Liver (tissue), 9 donors: ENCODE data around the gene NTN3. TPM values are rescaled to one million over a fixed set of nuclear protein-coding genes. Genes with fewer than 3 reads are reported as not detected.

Experiments used
- DNase-seq: peaks from one replicate; pipeline ENCODE4 v3.0.0-alpha.2; 2017; ENCODE audit warnings: low spot score
- H3K27ac ChIP-seq, 2 donors: one replicate each; pipeline ENCODE4 v1.7.0; 2013; ENCODE audit warnings: inconsistent platforms in 2 of 2, low read length in 2 of 2, control low read depth in 1 of 2, low read depth in 1 of 2, mild to moderate bottlenecking in 1 of 2
- H3K27me3 ChIP-seq, 4 donors: one replicate each; pipeline versions ENCODE4 v1.6.1 to v1.7.0; 2013; ENCODE audit warnings: low read length in 3 of 4, inconsistent platforms in 1 of 4, mild to moderate bottlenecking in 1 of 4, moderate library complexity in 1 of 4; ENCODE audit not compliant: control insufficient read depth in 4 of 4, insufficient read depth in 4 of 4
- H3K36me3 ChIP-seq, 4 donors: one replicate each; pipeline versions ENCODE4 v1.6.1 to v1.7.0; 2013; ENCODE audit warnings: low read length in 3 of 4, mild to moderate bottlenecking in 3 of 4, low read depth in 1 of 4, moderate library complexity in 1 of 4; ENCODE audit not compliant: control insufficient read depth in 4 of 4, insufficient read depth in 3 of 4
- H3K4me1 ChIP-seq, 4 donors: one replicate each; pipeline versions ENCODE4 v1.6.1 to v1.7.0; 2013; ENCODE audit warnings: low read length in 3 of 4, mild to moderate bottlenecking in 3 of 4, moderate library complexity in 1 of 4; ENCODE audit not compliant: control insufficient read depth in 4 of 4, insufficient read depth in 4 of 4
- H3K4me3 ChIP-seq, 3 donors: one replicate each; pipeline versions ENCODE4 v1.6.1 to v1.7.0; 2013; ENCODE audit warnings: low read length in 3 of 3, control low read depth in 1 of 3, low read depth in 1 of 3, mild to moderate bottlenecking in 1 of 3
- H3K9ac ChIP-seq, 2 donors: one replicate each; pipeline ENCODE4 v1.7.0; 2013; ENCODE audit warnings: low read length in 2 of 2, mild to moderate bottlenecking in 2 of 2, moderate library complexity in 2 of 2, control low read depth in 1 of 2, low read depth in 1 of 2
- H3K9me3 ChIP-seq, 4 donors: one replicate each; pipeline versions ENCODE4 v1.6.1 to v1.7.0; 2013; ENCODE audit warnings: low read length in 3 of 4; ENCODE audit not compliant: control insufficient read depth in 4 of 4
- ATF3 ChIP-seq: IDR thresholded peaks from 2 replicates; pipeline ENCODE4 v1.6.1; 2016; ENCODE audit warnings: antibody characterized with exemption
- CTCF ChIP-seq: fragments of 150-350 bp; IDR thresholded peaks from 2 replicates; pipeline ENCODE4 v1.5.1; 2017; ENCODE audit warnings: improper control_type of control experiment, low read depth, low read length; ENCODE audit not compliant: missing input control
- EGR1 ChIP-seq, 2 donors: IDR thresholded peaks; 2 replicates each; pipeline ENCODE4 v1.6.1; 2016 to 2018; ENCODE audit warnings: antibody characterized with exemption in 2 of 2, low read depth in 2 of 2
- FOXA1 ChIP-seq: IDR thresholded peaks from 2 replicates; pipeline ENCODE4 v1.6.1; 2016; ENCODE audit warnings: antibody characterized with exemption
- FOXA2 ChIP-seq: IDR thresholded peaks from 2 replicates; pipeline ENCODE4 v1.6.1; 2016; ENCODE audit warnings: antibody characterized with exemption
- GABPA ChIP-seq, 2 donors: IDR thresholded peaks in 1 of 2; conservative IDR thresholded peaks in 1 of 2; 2 replicates each; pipeline ENCODE4 v1.6.1; 2016; ENCODE audit warnings: antibody characterized with exemption in 2 of 2, mild to moderate bottlenecking in 1 of 2, moderate library complexity in 1 of 2
- HNF4G ChIP-seq: IDR thresholded peaks from 2 replicates; pipeline ENCODE4 v1.6.1; 2016; ENCODE audit warnings: antibody characterized with exemption
- JUND ChIP-seq, 2 donors: IDR thresholded peaks; 2 replicates each; pipeline ENCODE4 v1.6.1; 2016; ENCODE audit warnings: antibody characterized with exemption in 2 of 2
- MAX ChIP-seq: IDR thresholded peaks from 2 replicates; pipeline ENCODE4 v1.6.1; 2016; ENCODE audit warnings: antibody characterized with exemption
- NR2F2 ChIP-seq: IDR thresholded peaks from 2 replicates; pipeline ENCODE4 v1.6.1; 2016; ENCODE audit warnings: antibody characterized with exemption
- RAD21 ChIP-seq, 2 donors: IDR thresholded peaks; 2 replicates each; pipeline ENCODE4 v1.6.1; 2016; ENCODE audit warnings: antibody characterized with exemption in 2 of 2, mild to moderate bottlenecking in 2 of 2
- REST ChIP-seq: IDR thresholded peaks from 2 replicates; pipeline ENCODE4 v1.6.1; 2016; ENCODE audit warnings: antibody characterized with exemption, mild to moderate bottlenecking
- RXRA ChIP-seq, 2 donors: IDR thresholded peaks; 2 replicates each; pipeline ENCODE4 v1.6.1; 2017 to 2018; ENCODE audit warnings: antibody characterized with exemption in 2 of 2, mild to moderate bottlenecking in 1 of 2
- SP1 ChIP-seq: IDR thresholded peaks from 2 replicates; pipeline ENCODE4 v1.6.1; 2018; ENCODE audit warnings: antibody characterized with exemption, mild to moderate bottlenecking
- TAF1 ChIP-seq: conservative IDR thresholded peaks from 2 replicates; pipeline ENCODE4 v1.6.1; 2016; ENCODE audit warnings: antibody characterized with exemption, mild to moderate bottlenecking
- YY1 ChIP-seq: IDR thresholded peaks from 2 replicates; pipeline ENCODE4 v1.6.1; 2016; ENCODE audit warnings: antibody characterized with exemption, mild to moderate bottlenecking
- ZBTB33 ChIP-seq: IDR thresholded peaks from 2 replicates; pipeline ENCODE4 v1.6.1; 2016; ENCODE audit warnings: antibody characterized with exemption
- WGBS: extraction: QIAGEN DNeasy Blood & Tissue Kit; methylation state at CpG from one replicate; pipeline ENCODE4 v1.1.7; 2013; 5-methylcytosine and 5-hydroxymethylcytosine counted together
- polyA plus RNA-seq, 2 donors: library from polyadenylated mRNA; stranded (reverse) in 1 of 2; unstranded in 1 of 2; fragments of 200-250 nt in 1 of 2; fragments of >200 nt in 1 of 2; fragmentation: Nextera tagmentation in 1 of 2; extraction: Ambion mirVana in 1 of 2; gene quantifications; one replicate each; pipeline versions ENCODE4 v1.2.1 to v1.2.3, GENCODE V29; 2013 to 2015
- total RNA-seq, 2 donors: library from RNA; depleted of rRNA; stranded (reverse); fragments of >200 nt; gene quantifications; one replicate each; pipeline ENCODE4 v1.2.3, GENCODE V29; 2014
- donor health status: healthy.
- donor health status: healthy.
- donor health status: healthy.
- donor health status: healthy.
- donor health status: healthy.

The NTN3 gene
- total and polyA plus RNA-seq, 4 donors = 0.19 to 2.3 (median 0.28) TPM; not detected in 1

- DNase-seq = no peak
- TF ChIP-seq CTCF (no peak), TAF1 (no peak), EGR1 (IDR thresholded peaks at IDR 0.05; ENCODE audit: low read depth in 2 of 2) (no peak), FOXA2 (no peak), RAD21 (IDR thresholded peaks at IDR 0.05) (no peak), ATF3 (no peak), FOXA1 (no peak)
- Histone ChIP-seq H3K27ac (no peak overlapping the region), H3K27me3 (no peaks in the 10 kb centered on the region), H3K4me3 (no peak overlapping the region), H3K9ac (no peak overlapping the region), H3K9me3 (no peaks in the 10 kb centered on the region), H3K4me1 (no peaks in the 10 kb centered on the region), H3K36me3 (no peaks in the 10 kb centered on the region)
- 96% methylated on average over 24 of the region's 24 CpGs for WGBS
These were observed 33.9 kb upstream of the NTN3 start for GRCh38 chr16:2437032-2437790.

GRCh38 chr16:2438121-2438520 lies 33.0 kb upstream of the NTN3 start:
- Histone ChIP-seq H3K9me3 (no peaks in the 10 kb centered on the region), H3K36me3 (no peaks in the 10 kb centered on the region), H3K9ac (no peak overlapping the region), H3K27ac (no peak overlapping the region), H3K4me3 (no peak overlapping the region), H3K27me3 (no peaks in the 10 kb centered on the region), H3K4me1 (no peaks in the 10 kb centered on the region)
- no peak for DNase-seq
- TF ChIP-seq MAX = no peak
- TF ChIP-seq EGR1 (IDR thresholded peaks at IDR 0.05; ENCODE audit: low read depth in 2 of 2) = no peak
- no peak for TF ChIP-seq FOXA1
- TF ChIP-seq FOXA2 = no peak
- no peak for TF ChIP-seq NR2F2
- TF ChIP-seq GABPA (IDR thresholded peaks at IDR 0.05 in 1 of 2, conservative IDR thresholded peaks at IDR 0.05 in 1 of 2) = no peak
- no peak for TF ChIP-seq SP1
- TF ChIP-seq TAF1 = no peak
- WGBS = 98% methylated on average over 14 of the region's 14 CpGs

GRCh38 chr16:2439598-2439997 lies 31.5 kb upstream of the NTN3 start:
- Histone ChIP-seq H3K27ac (no peak overlapping the region), H3K4me3 (no peak overlapping the region), H3K9me3 (no peaks in the 10 kb centered on the region), H3K9ac (no peak overlapping the region), H3K27me3 (no peaks in the 10 kb centered on the region), H3K4me1 (no peaks in the 10 kb centered on the region), H3K36me3 (no peaks in the 10 kb centered on the region)
- no peak for DNase-seq
- WGBS = 98% methylated on average over 11 of the region's 11 CpGs
- no peak for TF ChIP-seq JUND (IDR thresholded peaks at IDR 0.05)
- no peak for TF ChIP-seq RAD21 (IDR thresholded peaks at IDR 0.05)
- no peak for TF ChIP-seq HNF4G
- no peak for TF ChIP-seq RXRA (IDR thresholded peaks at IDR 0.05)
- no peak for TF ChIP-seq TAF1
- no peak for TF ChIP-seq EGR1 (IDR thresholded peaks at IDR 0.05; ENCODE audit: low read depth in 2 of 2)
- TF ChIP-seq ZBTB33 = no peak
- TF ChIP-seq FOXA1 = no peak
- no peak for TF ChIP-seq CTCF
- TF ChIP-seq YY1 = no peak
- TF ChIP-seq REST = no peak
- TF ChIP-seq NR2F2 = no peak
